Activated CD4-positive, alpha-beta T cell treated with anti-CD3 and anti-CD28 coated beads, Interleukin-2, amount 50 U/mL, for 16 hours (primary cell): ENCODE data around the gene SUSD6.

ENCODE experiments used
- DNase-seq: peaks from one replicate; pipeline ENCODE4 v3.0.0-alpha.2; 2020

The SUSD6 gene

DNA sequence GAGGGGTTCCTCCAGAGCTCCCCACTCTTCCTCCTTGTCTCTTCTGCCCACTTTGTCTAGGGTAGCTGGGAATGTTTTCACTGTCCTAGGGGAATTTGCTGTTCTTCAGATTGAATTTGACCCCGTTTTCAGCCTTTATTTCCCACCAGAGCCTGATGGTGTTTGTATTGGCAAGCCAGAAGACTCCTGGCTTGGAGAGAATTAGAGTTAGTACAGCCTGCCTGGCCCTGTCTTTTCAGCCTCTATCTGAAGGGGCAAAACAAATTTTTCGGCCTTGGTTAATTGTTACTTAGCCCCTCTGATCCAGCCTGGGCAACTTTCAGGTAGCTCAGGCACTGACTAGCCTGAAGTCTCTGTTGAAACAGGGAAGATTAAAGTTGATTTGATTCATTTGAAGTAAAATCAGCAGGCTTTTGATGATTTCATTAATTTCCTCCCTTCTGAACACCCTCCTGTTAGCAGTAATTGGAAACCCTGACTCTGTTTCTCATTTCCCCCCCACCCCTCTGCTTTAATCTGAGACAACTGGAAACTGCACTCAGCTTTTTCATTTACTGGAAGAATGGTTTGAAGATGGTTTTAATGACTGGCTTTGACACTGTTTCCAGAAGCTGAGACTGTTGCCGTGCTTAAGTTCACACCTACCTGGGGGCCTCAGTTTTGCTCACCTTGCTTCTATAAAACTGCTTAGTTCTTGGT is 63.3 kb downstream of the SUSD6 start:
- DNase-seq = peak; percentile 68

DNA sequence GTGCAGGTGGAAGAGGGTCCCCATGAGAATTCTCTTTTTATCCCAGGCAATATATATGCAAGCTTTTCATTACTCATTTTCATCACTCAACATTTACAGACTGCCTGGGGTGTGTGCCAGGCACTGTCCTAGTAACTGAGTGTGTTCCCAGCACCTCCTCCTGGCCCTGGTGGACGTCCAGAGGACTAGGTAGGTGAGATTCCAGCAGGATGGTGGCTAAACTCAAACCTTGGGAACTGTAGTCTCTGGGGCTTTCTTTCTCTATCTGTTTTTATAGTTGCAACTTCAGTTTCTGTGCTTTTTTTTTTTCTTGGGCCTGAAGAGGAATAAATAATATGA is 63.8 kb downstream of the SUSD6 start:
- no peak for DNase-seq

DNA sequence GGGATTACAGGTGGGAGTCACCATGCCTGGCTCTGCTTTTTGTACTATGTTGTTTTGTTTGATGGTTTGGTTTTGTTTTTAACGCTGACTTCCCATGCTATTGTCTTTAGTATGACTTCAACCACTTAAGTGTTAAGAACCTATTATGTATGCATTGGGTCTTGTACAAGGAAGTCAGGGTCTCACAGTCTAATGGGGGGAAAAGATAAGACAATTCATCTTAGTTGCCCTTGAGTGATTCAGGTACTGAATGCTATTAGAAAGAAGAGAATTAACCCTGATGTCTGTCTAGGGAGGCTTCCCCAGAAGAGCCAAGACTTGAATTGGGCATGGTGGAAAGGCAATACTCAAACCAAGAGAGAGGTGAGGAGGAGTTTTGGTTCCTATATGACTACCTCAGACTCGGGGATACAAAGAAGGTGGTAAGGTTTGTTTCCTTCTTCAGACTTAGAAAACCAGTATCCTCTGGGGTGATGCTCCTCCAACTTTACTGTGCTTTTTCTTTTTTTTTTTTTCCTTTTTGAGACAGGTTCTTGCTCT is 64.6 kb downstream of the SUSD6 start:
- DNase-seq = peak; percentile 94

DNA sequence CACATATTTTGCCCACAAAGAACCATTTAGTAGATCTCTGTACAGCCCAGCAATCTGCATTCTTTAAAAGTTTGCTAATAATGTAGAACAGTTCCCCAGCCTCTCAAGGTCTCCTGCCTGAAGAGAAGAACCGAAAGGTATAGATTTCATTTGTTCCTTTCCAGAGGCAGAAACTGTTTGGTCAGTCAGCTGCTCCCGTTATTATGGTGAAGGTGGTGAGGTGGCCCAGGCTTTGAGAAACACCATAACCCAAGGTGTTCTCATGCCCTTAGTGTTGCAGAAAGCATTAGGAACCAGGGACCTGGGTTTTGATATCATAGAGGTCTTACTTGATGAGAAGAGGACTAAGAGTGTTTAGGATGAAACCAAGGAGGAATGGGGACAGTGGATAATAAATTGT is 65.3 kb downstream of the SUSD6 start:
- peak; percentile 61 for DNase-seq

DNA sequence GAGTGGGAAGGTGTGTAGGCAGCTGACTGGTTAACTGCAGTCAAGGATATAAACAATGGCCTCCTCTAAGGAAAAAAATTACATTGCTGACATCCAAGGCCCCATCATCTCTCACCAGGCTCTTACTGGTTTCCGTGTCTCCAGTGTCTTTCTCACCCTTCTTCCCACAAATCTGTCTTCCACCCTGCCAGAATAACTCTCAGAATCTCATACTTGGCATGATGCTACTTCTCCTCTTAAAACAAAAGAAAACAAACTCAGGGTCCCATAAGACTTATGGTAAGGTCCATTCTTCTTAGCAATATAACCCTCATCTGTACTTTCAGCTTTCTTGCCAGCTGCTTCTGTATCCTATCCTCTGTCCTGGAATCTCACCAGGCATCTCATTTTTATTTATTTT is 68.9 kb downstream of the SUSD6 start:
- no peak for DNase-seq

DNA sequence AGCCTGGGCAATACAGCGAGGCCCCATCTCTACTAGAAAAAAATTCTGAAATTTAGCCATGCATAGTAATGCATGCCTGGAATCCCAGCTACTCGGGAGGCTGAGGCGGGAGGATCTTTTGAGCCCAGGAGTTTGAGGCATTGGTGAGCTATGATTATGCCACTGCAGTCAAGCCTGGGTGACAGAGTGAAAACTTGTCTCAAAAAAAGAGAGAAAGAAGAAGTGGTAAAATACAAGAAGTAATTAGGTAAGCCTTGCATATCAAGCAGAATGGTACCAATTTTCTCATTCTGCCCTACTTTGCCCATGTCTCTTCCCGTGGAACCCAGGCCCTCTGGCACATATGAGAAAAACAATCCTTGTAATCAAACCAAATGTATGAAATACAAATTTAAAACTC is 70.7 kb downstream of the SUSD6 start:
- no peak for DNase-seq

DNA sequence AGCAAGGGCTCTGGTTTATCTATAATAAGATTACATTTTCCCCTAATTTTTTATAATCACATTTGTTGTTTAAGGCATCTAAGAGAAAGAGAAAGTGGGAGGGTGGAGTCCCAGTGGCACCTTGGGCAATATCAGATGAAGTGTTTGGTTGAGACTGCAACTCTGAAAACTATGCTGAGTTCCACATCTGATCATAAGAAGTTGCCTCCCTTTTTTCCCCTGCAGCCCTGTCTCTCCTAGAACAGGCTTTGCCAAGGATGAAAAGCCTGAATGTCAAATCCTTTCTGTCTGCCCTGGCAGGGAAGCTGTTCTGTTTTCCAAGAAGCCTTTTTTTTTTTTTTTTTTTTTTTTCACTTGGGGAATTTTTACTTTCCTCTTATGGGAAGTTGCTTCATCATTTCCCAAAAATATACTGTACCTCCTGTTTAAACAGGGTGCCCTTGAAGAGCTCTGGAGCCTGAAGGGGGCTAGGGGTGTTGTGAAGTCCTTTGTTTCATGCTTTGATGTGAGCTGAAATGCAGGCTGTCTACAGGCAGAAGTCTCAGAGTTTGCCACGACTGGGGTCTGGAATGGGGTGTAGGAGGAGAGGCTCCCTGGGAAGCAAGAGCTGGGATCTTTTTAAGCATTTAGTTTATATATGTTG is 71.3 kb downstream of the SUSD6 start:
- peak; percentile 65 for DNase-seq

DNA sequence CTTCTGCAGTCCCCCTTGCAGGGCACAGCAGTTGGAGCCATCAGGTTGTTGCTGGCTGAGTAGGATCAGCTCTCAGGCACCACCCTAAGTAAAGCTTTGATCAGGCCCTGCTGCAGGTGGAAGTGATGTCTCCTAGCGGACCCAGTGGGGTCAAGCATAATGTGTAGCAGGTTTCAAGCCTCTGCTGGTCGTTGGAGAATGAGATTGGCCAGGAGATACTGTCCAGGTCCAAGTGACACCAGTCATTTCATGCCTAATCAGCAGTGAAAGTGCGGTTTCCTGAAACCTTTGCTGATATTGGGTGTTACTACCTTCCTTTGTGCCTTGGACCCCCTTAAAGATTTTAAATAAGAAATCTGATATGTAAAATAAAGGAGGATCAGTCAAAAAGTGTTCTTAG is 72.6 kb downstream of the SUSD6 start:
- peak; percentile 68 for DNase-seq

DNA sequence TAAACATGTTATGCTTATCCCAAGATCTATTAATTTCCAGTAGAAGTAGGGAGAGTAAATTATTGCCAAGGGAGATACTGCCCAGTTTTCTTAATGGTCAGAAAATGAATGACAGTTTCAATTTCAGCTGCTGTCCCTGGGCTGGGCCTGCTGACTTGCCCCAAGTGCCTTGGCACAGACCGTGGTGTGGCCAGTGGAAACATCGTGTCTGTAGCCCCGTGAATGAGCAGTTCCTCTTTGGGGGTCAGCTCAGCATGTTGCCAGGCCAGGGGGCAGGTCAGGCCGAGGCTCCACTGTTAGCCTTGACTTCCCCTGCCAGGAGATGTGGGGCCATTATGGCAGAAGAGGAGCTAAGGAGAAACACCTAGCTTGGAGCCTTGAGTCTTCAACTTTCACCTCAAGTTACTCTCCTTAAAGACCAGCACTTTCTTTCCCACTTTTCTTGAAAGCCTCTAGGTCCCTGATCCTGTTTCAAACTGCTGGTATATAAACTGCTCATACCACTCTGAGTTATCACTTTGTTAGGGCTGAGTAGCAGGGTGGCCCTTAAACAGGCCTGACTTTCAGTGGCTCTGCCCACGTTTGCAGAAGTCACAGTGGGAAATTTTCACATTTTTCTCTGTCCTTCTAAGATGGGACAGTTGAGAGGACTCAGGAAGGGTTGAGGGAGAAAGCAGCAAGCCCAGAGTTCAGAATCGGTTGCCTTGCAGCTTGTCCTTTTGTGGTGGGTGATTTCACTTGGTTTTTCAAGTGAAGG is 73.2 kb downstream of the SUSD6 start:
- DNase-seq = no peak

DNA sequence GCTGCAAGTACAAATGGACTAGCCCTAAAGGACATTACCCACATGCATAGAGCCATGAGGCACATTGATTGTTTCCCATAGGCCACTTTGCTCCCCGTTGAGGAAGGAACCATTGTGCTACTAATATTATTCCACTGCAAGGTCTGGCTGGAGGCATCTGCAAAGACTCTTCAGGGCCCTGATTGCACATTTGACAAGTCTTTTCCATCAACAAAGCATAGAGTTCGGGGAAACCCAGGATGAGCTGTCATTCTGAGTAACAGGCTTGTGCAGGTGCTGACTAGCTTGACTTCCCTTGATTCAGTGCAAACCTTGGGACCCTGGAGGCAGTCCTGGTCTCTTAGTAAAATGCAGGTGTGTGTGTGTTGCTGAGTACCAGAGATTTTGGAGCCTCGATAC is 73.8 kb downstream of the SUSD6 start:
- peak; percentile 93 for DNase-seq

DNA sequence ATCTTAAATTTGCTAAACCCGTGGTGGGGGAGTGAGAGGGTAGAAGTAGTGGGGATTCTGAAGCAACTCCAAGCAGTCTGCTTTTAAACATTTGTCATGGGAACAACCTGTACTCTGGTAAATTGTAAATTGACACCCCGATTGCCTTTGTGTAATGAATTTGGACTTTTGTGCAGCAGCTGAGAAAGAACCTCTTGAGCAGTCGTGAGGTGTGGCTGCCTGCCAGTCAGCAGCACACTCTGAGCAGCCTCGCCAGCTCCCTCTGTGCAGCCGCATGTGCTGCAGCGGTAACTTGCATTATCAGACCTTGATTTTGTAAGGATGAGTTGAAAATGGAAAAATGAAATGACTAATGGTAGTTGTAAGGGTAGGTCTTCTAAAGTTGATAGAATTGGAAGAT is 74.3 kb downstream of the SUSD6 start:
- DNase-seq = peak; percentile 83

DNA sequence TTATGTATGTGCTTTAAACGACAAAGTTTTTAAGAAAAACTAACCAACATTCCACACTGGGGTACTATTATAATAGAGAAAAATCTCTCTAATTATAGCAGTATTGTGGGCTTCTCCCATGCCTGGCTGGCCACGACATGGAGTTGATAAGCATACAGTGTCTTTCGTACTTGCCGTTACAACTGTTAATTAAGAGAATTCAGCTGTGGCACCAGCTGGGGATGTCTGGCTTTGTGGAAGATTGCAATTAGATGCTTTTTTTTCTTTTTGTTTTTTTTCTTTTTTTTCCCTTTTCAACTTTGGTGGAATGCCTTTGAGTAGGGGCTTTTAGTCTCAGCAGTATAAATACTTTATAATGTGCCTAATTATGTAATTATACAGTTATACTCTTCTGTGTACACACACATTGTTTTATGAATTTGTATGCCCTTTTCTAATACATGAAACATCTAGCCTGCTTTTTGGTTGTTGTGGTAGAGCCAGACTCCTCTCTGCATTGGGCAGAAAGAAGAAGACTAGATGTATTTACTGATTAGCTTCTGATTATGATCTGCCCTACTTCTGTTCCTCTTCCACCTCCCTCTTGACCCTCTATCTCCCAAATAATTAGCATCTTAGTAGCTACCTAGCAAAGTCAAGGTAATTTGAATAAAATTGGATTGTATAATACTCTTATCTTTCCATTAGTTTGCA is 76.4 kb downstream of the SUSD6 start:
- no peak for DNase-seq

DNA sequence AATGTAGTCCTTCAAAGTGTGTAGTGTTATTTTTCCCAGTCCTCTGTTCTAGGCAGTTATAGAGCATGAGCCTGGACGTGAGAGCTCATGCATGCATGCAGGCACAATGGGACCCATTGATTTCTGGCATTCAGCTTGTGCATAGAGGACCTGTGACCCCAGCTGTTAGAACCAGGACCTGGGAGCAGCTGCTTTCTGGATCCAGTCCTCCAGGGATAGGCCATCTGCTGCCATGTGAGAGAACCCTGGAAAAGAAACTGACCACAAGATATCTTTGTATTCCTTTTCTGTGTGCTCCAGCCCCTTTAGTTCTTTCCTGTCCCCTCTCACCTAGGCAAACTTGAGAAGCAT is 76.9 kb downstream of the SUSD6 start:
- DNase-seq = no peak

DNA sequence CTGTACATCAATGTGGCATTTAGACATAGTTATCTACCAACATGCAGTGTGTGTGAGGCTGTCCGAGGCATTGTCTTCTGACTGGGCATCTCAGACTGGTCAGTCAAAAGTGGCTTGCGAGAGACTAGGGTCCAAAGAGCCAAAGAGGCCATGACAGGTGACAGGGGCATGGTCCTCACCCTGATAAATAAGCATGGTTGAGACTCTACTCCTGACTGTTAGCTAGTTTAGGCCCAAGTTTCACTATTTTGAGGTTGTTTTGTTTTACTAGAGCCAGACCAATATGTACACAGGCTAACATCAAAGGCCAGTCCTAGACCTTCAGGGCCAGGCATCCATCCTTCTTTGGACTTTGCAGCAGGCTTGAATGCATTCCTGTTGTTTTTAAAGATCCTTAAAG is 78.6 kb downstream of the SUSD6 start:
- no peak for DNase-seq

DNA sequence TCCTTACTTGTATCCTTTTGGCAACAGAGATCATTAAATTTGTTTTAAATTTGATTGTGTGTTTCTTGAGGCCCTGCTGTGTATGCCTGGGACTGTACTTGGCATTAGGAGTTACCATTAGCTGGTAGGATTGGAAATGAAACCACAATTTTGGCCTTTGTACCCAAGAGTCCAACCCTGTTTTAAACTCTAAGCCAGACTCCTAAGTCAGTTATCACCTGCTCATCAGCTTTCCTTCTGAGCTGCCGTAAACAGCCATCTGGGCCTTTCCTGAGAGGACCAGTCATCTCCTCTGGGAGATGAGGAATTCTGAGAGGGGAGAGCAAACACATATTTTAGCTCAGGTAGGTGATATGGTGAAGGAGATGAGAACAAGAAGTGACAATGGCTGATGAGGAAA is 81.2 kb downstream of the SUSD6 start:
- no peak for DNase-seq

DNA sequence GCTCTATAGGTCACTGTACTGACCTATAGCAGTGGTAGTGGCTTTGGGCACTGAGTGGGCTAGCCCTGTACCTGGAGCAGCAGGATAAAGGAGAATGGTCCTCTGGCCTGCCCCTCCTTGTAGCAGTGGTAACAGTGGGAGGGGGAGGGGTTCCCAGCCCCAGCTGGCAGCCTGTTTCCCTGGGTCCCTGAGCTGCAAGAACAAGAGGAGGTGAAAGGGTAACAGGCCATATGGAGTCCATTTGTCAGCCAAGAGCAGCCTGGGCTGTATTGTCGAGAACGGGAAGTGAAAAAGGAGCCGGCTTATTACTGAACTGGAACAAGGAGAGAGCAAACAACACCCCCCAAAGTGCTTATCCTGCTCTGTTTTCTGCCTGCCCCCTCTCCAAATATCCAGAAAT is 81.7 kb downstream of the SUSD6 start:
- no peak for DNase-seq

DNA sequence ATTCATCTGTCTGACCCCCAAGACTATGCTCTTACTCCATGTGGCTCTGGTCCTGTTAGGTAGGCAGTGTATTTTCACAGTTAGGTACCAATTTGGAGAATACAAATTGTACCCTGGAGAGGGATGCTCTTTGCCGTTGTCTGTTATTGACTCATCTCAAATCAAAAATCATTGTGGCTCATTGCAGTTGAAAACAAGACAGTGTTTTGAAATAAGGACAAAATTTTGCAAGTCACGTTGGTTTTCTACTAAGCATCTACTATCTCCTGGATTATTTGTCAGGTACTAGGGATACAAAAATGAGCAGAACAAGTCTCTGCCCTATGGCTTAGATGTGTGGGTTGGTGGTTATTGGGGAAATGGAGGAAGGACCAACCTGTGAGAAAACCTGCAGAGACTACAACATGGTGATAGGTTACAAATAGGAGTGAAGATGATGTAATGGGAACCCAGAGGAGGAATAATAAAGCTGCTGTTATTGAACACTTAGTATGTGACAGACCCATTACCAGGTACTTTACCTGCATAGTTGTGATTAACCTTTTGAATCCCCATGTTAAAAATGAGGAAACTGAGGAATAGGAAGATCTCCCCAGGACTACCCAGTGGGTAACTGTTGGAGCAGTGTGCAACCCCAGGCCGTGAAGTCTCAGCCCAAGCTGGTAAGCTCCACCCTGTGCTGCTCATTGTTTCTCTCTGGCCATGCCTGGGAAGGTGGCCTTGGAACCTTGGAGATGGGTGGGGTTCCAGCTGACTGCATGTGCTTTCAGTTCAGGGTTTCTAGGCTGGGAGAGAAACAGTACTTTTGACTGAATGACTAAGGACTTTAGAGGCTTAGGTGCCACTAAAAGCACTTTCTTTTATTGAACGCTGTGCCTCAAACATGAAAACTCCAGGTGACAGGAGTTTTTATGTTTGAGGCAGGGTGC is 82.7 kb downstream of the SUSD6 start:
- no peak for DNase-seq

DNA sequence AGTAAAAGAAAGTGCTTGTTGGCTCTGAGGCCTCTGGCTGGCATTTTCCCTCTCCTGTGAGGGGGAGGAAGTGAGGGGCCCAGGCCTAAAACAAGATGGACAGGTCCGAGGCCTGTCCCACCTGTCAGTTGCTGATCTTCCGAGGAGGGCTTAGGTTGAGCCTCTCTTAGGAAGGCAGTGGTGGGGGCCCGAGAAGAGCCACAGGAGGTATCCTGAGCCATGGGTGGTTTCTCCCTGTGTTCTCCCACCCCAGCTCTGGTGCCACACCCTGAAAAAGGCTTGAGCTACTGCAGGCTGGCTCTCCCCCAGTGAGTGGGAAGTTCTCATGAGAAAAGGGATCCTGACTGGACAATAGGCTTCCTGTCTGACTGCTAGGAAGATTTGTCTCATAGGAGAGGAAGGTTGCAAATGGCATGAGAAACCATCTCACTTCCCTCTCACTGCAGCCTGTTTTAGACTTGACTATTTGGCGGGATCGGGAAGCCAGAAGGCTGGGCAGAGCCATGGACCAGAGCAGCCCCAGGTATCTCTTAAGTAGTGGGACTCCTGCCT is 83.4 kb downstream of the SUSD6 start:
- no peak for DNase-seq

DNA sequence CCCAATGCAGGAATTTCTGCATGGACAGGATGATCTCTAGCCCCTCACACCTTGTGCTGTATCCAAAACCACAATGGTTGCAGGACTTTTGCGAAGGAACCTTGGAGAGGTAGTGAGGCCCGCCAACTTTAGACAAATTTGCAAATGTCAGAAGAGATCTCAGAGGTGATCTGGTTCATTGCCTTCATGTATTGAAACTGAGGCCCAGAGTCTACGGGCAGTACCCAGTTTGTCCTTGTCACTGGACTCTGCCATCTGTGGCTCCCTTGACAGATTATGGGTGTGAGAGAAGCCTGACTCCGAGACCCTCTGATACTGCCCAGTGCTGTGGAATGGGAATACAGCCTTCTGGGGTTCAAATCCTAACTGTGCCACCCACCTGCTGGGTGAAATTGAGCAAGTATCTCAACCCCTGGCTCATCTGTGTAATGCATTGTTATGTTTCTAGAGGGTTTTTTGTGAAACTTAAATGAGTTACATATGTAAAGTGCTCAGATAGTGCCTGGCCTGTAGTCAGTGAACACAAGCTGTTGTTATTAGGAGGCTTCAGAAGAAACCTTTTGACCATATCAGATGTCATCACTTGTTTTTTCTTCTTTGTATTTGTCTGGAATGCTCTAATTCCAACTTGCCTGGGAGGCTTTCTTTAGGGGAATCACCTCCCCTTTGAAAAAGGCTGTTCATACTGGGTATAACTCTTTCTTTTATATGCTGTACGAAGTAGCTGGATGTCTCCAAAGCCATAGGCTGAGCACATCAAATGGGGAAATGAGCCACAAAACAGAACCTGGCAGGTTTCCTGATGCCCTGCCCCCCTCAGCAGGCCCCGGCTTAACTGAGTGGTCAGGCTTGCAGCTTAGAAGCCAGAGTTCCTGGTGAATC is 84.2 kb downstream of the SUSD6 start:
- no peak for DNase-seq

DNA sequence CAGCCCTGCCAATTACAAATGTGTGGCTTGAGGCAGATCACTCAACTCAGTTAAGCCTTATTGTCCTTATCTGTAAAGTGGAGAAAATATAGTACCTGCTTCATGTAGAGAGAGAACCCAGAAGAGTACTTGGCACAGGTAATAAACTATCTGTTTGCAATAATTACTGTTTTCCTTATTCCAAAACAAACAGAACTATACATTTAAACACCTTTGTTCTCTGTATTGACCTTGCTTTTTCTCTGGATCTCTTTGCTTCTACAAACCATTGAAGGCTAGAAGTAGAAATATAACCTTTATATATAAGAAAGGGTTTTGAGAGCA is 84.8 kb downstream of the SUSD6 start:
- DNase-seq = no peak
